ENCODE results near the gene FOXK1. TPM values are rescaled to one million over a fixed set of nuclear protein-coding genes. Genes with fewer than 3 reads are reported as not detected.

Gene FOXK1
- total RNA-seq, 1 donor from 2014 or later = 17.2 TPM

- Histone ChIP-seq H3K9me3 (ENCODE audit: control insufficient read depth in 3 of 3, low read length in 3 of 3) (no peaks in the 10 kb centered on the region), H3K9ac (ENCODE audit: low read depth in 1 of 3, low read length in 3 of 3) (peak overlapping the region; percentile 90 to 96 (median 93)), H3K36me3 (ENCODE audit: control insufficient read depth in 3 of 3, insufficient read depth in 3 of 3, low read length in 3 of 3) (peaks cover under 1 to 13% (median 8%) of the 10 kb centered on the region in 3 donors), H3K4me1 (ENCODE audit: control insufficient read depth in 3 of 3, insufficient read depth in 3 of 3, low read length in 3 of 3) (peaks cover 16 to 26% (median 20%) of the 10 kb centered on the region in 3 donors), H3K27ac (ENCODE audit: low read depth, low read length) (peak overlapping the region; percentile 95), H3K27me3 (ENCODE audit: control insufficient read depth in 3 of 3, insufficient read depth in 3 of 3, low read length in 3 of 3) (no peaks in the 10 kb centered on the region), H3K4me3 (ENCODE audit: low read length in 3 of 3) (peak overlapping the region; percentile 89 to 98 (median 98))
These were observed 93.9 kb downstream of the FOXK1 start for GRCh38 chr7:4775848-4776623.

GRCh38 chr7:4779118-4779517 is 97.0 kb downstream of the FOXK1 start:
- Histone ChIP-seq H3K4me1 (ENCODE audit: control insufficient read depth in 3 of 3, insufficient read depth in 3 of 3, low read length in 3 of 3) (peaks cover 16 to 25% (median 20%) of the 10 kb centered on the region in 3 donors), H3K36me3 (ENCODE audit: control insufficient read depth in 3 of 3, insufficient read depth in 3 of 3, low read length in 3 of 3) (peaks cover 27 to 34% (median 30%) of the 10 kb centered on the region in 3 donors)

GRCh38 chr7:4781366-4782069 is 99.4 kb downstream of the FOXK1 start:
- Histone ChIP-seq H3K9me3 (ENCODE audit: control insufficient read depth in 3 of 3, low read length in 3 of 3) (no peaks in the 10 kb centered on the region), H3K36me3 (ENCODE audit: control insufficient read depth in 3 of 3, insufficient read depth in 3 of 3, low read length in 3 of 3) (peaks cover 39 to 44% (median 42%) of the 10 kb centered on the region in 3 donors)

More at GRCh38 chr7:4779118-4779517, 97.0 kb downstream of the FOXK1 start:
- Histone ChIP-seq H3K9me3 (ENCODE audit: control insufficient read depth in 3 of 3, low read length in 3 of 3) (no peaks in the 10 kb centered on the region), H3K9ac (ENCODE audit: low read depth in 1 of 3, low read length in 3 of 3) (no peak overlapping the region), H3K27me3 (ENCODE audit: control insufficient read depth in 3 of 3, insufficient read depth in 3 of 3, low read length in 3 of 3) (no peaks in the 10 kb centered on the region), H3K27ac (ENCODE audit: low read depth, low read length) (no peak overlapping the region), H3K4me3 (ENCODE audit: low read length in 3 of 3) (no peak overlapping the region)

GRCh38 chr7:4782333-4783291 is 100.5 kb downstream of the FOXK1 start:
- no peaks in the 10 kb centered on the region for H3K9me3 ChIP-seq (ENCODE audit: control insufficient read depth in 3 of 3, low read length in 3 of 3)
- no peaks in the 10 kb centered on the region for H3K27me3 ChIP-seq (ENCODE audit: control insufficient read depth in 3 of 3, insufficient read depth in 3 of 3, low read length in 3 of 3)
- H3K9ac ChIP-seq (ENCODE audit: low read depth in 1 of 3, low read length in 3 of 3) = no peak overlapping the region
- H3K4me1 ChIP-seq (ENCODE audit: control insufficient read depth in 3 of 3, insufficient read depth in 3 of 3, low read length in 3 of 3) = no peaks in the 10 kb centered on the region
- peaks cover 42 to 46% (median 46%) of the 10 kb centered on the region in 3 donors for H3K36me3 ChIP-seq (ENCODE audit: control insufficient read depth in 3 of 3, insufficient read depth in 3 of 3, low read length in 3 of 3)
- H3K4me3 ChIP-seq (ENCODE audit: low read length in 3 of 3) = no peak overlapping the region
- H3K27ac ChIP-seq (ENCODE audit: low read depth, low read length) = no peak overlapping the region

More at GRCh38 chr7:4781366-4782069, 99.4 kb downstream of the FOXK1 start:
- Histone ChIP-seq H3K27me3 (ENCODE audit: control insufficient read depth in 3 of 3, insufficient read depth in 3 of 3, low read length in 3 of 3) (no peaks in the 10 kb centered on the region), H3K27ac (ENCODE audit: low read depth, low read length) (no peak overlapping the region), H3K9ac (ENCODE audit: low read depth in 1 of 3, low read length in 3 of 3) (no peak overlapping the region), H3K4me3 (ENCODE audit: low read length in 3 of 3) (no peak overlapping the region), H3K4me1 (ENCODE audit: control insufficient read depth in 3 of 3, insufficient read depth in 3 of 3, low read length in 3 of 3) (peaks cover 3 to 6% (median 6%) of the 10 kb centered on the region in 3 donors)

- H3K27me3 ChIP-seq (ENCODE audit: control insufficient read depth in 3 of 3, insufficient read depth in 3 of 3, low read length in 3 of 3) = no peaks in the 10 kb centered on the region
- H3K4me3 ChIP-seq (ENCODE audit: low read length in 3 of 3) = no peak overlapping the region
- no peak overlapping the region for H3K27ac ChIP-seq (ENCODE audit: low read depth, low read length)
- no peaks in the 10 kb centered on the region for H3K4me1 ChIP-seq (ENCODE audit: control insufficient read depth in 3 of 3, insufficient read depth in 3 of 3, low read length in 3 of 3)
- no peaks in the 10 kb centered on the region for H3K9me3 ChIP-seq (ENCODE audit: control insufficient read depth in 3 of 3, low read length in 3 of 3)
- no peak overlapping the region for H3K9ac ChIP-seq (ENCODE audit: low read depth in 1 of 3, low read length in 3 of 3)
- H3K36me3 ChIP-seq (ENCODE audit: control insufficient read depth in 3 of 3, insufficient read depth in 3 of 3, low read length in 3 of 3) = peaks cover 47 to 49% (median 48%) of the 10 kb centered on the region in 3 donors
These were observed 101.2 kb downstream of the FOXK1 start for GRCh38 chr7:4783292-4783652.

- H3K4me1 ChIP-seq (ENCODE audit: control insufficient read depth in 3 of 3, insufficient read depth in 3 of 3, low read length in 3 of 3) = no peaks in the 10 kb centered on the region
- H3K27ac ChIP-seq (ENCODE audit: low read depth, low read length) = no peak overlapping the region
- no peaks in the 10 kb centered on the region for H3K9me3 ChIP-seq (ENCODE audit: control insufficient read depth in 3 of 3, low read length in 3 of 3)
- H3K36me3 ChIP-seq (ENCODE audit: control insufficient read depth in 3 of 3, insufficient read depth in 3 of 3, low read length in 3 of 3) = peaks cover 47 to 53% (median 50%) of the 10 kb centered on the region in 3 donors
- no peak overlapping the region for H3K4me3 ChIP-seq (ENCODE audit: low read length in 3 of 3)
- no peaks in the 10 kb centered on the region for H3K27me3 ChIP-seq (ENCODE audit: control insufficient read depth in 3 of 3, insufficient read depth in 3 of 3, low read length in 3 of 3)
- no peak overlapping the region for H3K9ac ChIP-seq (ENCODE audit: low read depth in 1 of 3, low read length in 3 of 3)
These were observed 101.8 kb downstream of the FOXK1 start for GRCh38 chr7:4783762-4784351.

- H3K4me1 ChIP-seq (ENCODE audit: control insufficient read depth in 3 of 3, insufficient read depth in 3 of 3, low read length in 3 of 3) = no peaks in the 10 kb centered on the region
- H3K27ac ChIP-seq (ENCODE audit: low read depth, low read length) = no peak overlapping the region
- H3K9ac ChIP-seq (ENCODE audit: low read depth in 1 of 3, low read length in 3 of 3) = no peak overlapping the region
- H3K4me3 ChIP-seq (ENCODE audit: low read length in 3 of 3) = no peak overlapping the region
- no peaks in the 10 kb centered on the region for H3K27me3 ChIP-seq (ENCODE audit: control insufficient read depth in 3 of 3, insufficient read depth in 3 of 3, low read length in 3 of 3)
- peaks cover 49 to 53% (median 53%) of the 10 kb centered on the region in 3 donors for H3K36me3 ChIP-seq (ENCODE audit: control insufficient read depth in 3 of 3, insufficient read depth in 3 of 3, low read length in 3 of 3)
- no peaks in the 10 kb centered on the region for H3K9me3 ChIP-seq (ENCODE audit: control insufficient read depth in 3 of 3, low read length in 3 of 3)
These were observed 102.7 kb downstream of the FOXK1 start for GRCh38 chr7:4784799-4785198.

- H3K36me3 ChIP-seq (ENCODE audit: control insufficient read depth in 3 of 3, insufficient read depth in 3 of 3, low read length in 3 of 3) = peaks cover 53 to 56% (median 55%) of the 10 kb centered on the region in 3 donors
- no peak overlapping the region for H3K4me3 ChIP-seq (ENCODE audit: low read length in 3 of 3)
- no peaks in the 10 kb centered on the region for H3K27me3 ChIP-seq (ENCODE audit: control insufficient read depth in 3 of 3, insufficient read depth in 3 of 3, low read length in 3 of 3)
- no peak overlapping the region for H3K9ac ChIP-seq (ENCODE audit: low read depth in 1 of 3, low read length in 3 of 3)
- no peaks in the 10 kb centered on the region for H3K9me3 ChIP-seq (ENCODE audit: control insufficient read depth in 3 of 3, low read length in 3 of 3)
- H3K27ac ChIP-seq (ENCODE audit: low read depth, low read length) = no peak overlapping the region
- H3K4me1 ChIP-seq (ENCODE audit: control insufficient read depth in 3 of 3, insufficient read depth in 3 of 3, low read length in 3 of 3) = no peaks in the 10 kb centered on the region
These were observed 103.3 kb downstream of the FOXK1 start for GRCh38 chr7:4785371-4785770.

- Histone ChIP-seq H3K9me3 (ENCODE audit: control insufficient read depth in 3 of 3, low read length in 3 of 3) (no peaks in the 10 kb centered on the region), H3K4me1 (ENCODE audit: control insufficient read depth in 3 of 3, insufficient read depth in 3 of 3, low read length in 3 of 3) (no peaks in the 10 kb centered on the region), H3K27me3 (ENCODE audit: control insufficient read depth in 3 of 3, insufficient read depth in 3 of 3, low read length in 3 of 3) (no peaks in the 10 kb centered on the region), H3K27ac (ENCODE audit: low read depth, low read length) (no peak overlapping the region), H3K36me3 (ENCODE audit: control insufficient read depth in 3 of 3, insufficient read depth in 3 of 3, low read length in 3 of 3) (peaks cover 58 to 62% (median 59%) of the 10 kb centered on the region in 3 donors), H3K9ac (ENCODE audit: low read depth in 1 of 3, low read length in 3 of 3) (no peak overlapping the region), H3K4me3 (ENCODE audit: low read length in 3 of 3) (no peak overlapping the region)
These were observed 103.9 kb downstream of the FOXK1 start for GRCh38 chr7:4786015-4786414.

Measured in skeletal muscle tissue (tissue), 4 donors.